Measurements from ENCODE around the gene NFASC.

NFASC gene

DNA sequence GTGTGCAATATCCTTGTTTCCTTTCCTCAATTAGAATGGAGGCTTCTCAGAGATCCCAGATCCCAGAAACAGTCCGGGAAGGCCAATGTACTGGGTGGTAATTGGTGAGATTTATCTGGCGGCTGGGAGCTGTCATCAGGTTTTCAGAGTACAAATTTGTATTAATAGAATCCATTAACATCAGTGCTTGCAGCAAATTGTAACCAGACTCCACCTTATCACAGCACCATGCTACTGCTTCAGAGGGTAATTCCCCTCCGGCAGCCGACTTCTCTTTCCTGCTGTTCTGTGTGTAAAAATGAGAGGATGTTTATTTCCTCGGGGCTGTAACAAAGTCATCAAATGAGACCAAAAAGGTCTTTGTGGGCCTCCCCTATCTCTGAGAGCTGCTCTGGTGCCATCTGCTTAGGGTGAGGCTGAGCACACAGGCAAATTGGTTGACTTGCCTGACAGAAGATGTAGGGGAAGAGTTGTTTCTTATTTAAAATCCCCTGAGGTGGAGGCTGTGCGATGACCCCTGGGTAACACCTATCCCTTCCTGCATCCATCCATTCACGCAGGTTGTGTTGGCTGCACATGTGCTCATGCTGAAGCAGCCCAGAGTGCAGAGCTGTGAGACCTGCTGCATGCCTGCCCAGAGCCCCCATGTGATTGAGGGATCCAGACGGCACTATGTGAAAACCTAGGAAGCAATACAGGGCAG is 19.2 kb downstream of the NFASC start:
- H3K4me1 Mint-ChIP-seq (ENCODE audit: low read depth), result no peaks in the 10 kb centered on the region
- no peaks in the 10 kb centered on the region for H3K9me3 Mint-ChIP-seq
- H3K27ac Mint-ChIP-seq, result no peak overlapping the region
- H3K4me3 Mint-ChIP-seq, result no peak overlapping the region
- no peak for DNase-seq
- H3K27me3 Mint-ChIP-seq, result peaks cover 37% of the 10 kb centered on the region
- no peaks in the 10 kb centered on the region for H3K36me3 Mint-ChIP-seq (ENCODE audit: low read depth)

DNA sequence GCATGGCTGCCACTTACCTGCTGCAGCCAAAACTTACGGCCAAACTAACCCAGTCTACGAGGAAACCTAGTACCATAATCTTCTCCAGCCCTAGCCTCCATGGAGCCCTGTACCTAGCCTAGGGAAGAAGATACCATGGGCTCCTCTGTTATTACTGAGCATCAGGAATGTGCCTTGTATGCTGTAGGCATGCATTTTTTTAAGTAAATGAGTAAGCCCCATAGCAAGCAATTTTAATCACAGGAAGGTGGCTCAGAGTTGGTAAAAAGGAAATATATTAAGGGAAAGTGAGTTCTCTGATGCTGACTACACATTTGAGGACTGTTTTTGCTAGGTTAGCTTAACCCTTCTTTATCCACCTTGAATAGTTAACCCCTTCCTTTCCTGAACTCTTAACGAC is 21.2 kb downstream of the NFASC start:
- Mint-ChIP-seq H3K4me3 (no peak overlapping the region), H3K4me1 (ENCODE audit: low read depth) (no peaks in the 10 kb centered on the region), H3K9me3 (no peaks in the 10 kb centered on the region), H3K36me3 (ENCODE audit: low read depth) (no peaks in the 10 kb centered on the region), H3K27ac (no peak overlapping the region), H3K27me3 (peaks cover 51% of the 10 kb centered on the region)
- DNase-seq, result no peak

DNA sequence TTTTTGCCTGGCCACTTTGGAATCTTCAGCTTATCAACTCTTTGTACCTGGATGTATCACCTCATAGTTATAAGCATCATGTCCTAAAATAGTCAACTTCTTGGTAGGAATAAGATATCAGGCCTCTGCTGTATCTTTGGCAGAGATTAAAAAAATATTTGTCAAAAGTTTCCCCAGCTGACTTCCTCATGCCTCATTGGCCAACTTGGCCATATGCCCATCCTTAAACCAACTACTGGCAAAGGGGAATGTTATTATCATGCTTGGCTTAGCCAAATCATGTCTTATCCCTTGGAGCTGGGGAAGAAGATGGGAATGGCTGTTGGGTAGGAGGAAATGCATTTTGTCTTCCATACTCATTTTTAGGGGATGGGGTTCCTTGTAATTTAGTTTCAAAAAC is 23.4 kb downstream of the NFASC start:
- no peak overlapping the region for H3K4me3 Mint-ChIP-seq
- H3K27me3 Mint-ChIP-seq, result peaks cover 53% of the 10 kb centered on the region
- DNase-seq, result no peak
- H3K36me3 Mint-ChIP-seq (ENCODE audit: low read depth), result no peaks in the 10 kb centered on the region
- no peak overlapping the region for H3K27ac Mint-ChIP-seq
- no peaks in the 10 kb centered on the region for H3K4me1 Mint-ChIP-seq (ENCODE audit: low read depth)
- no peaks in the 10 kb centered on the region for H3K9me3 Mint-ChIP-seq

- H3K4me3 Mint-ChIP-seq, result no peak overlapping the region
- H3K27me3 Mint-ChIP-seq, result peaks cover 55% of the 10 kb centered on the region
- H3K4me1 Mint-ChIP-seq (ENCODE audit: low read depth), result no peaks in the 10 kb centered on the region
- no peaks in the 10 kb centered on the region for H3K9me3 Mint-ChIP-seq
- DNase-seq, result no peak
- no peak overlapping the region for H3K27ac Mint-ChIP-seq
- no peaks in the 10 kb centered on the region for H3K36me3 Mint-ChIP-seq (ENCODE audit: low read depth)
Observed at GRCh38 chr1:204894606-204895005, 23.9 kb downstream of the NFASC start.

- Mint-ChIP-seq H3K27me3 (peaks cover 59% of the 10 kb centered on the region), H3K4me1 (ENCODE audit: low read depth) (no peaks in the 10 kb centered on the region), H3K4me3 (no peak overlapping the region), H3K9me3 (no peaks in the 10 kb centered on the region), H3K36me3 (ENCODE audit: low read depth) (no peaks in the 10 kb centered on the region), H3K27ac (no peak overlapping the region)
- DNase-seq, result no peak
Observed at GRCh38 chr1:204896023-204896422, 25.4 kb downstream of the NFASC start.

DNA sequence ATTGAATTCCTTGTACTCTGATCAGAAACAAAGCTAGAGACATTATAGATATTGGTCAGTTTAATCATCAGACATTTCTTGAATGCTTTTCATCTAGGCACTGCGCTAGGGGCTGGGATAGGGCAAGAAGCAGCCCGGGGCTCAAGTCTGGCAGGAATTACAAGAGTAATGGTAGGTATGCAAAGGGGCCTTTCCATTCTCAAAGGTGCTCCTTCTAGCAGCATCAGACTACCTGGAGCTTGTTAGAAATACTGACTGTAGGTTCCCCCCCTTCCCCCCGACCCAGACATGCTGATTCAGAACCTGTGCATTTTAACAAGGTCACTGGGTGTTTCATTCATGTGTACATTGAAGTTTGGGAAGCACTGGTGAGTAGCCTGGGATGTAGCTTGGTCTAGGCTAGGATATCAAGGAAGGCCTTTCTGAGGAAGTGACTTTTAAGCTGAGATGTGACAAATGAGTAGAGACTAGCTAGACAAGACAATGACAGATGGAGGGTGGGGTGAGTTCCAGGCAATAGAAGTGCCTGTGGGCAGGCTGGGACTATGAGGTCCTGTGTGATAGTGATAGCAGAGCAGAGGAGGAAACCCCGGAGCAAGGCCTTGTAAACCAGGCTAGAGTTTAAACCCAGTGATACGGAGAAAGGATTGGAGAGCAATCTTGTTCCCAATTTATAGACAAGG is 26.3 kb downstream of the NFASC start:
- H3K9me3 Mint-ChIP-seq, result no peaks in the 10 kb centered on the region
- no peak overlapping the region for H3K27ac Mint-ChIP-seq
- H3K4me3 Mint-ChIP-seq, result no peak overlapping the region
- H3K4me1 Mint-ChIP-seq (ENCODE audit: low read depth), result no peaks in the 10 kb centered on the region
- no peaks in the 10 kb centered on the region for H3K36me3 Mint-ChIP-seq (ENCODE audit: low read depth)
- H3K27me3 Mint-ChIP-seq, result peaks cover 54% of the 10 kb centered on the region
- DNase-seq, result no peak

GRCh38 chr1:204900721-204901120 is 30.1 kb downstream of the NFASC start:
- Mint-ChIP-seq H3K9me3 (no peaks in the 10 kb centered on the region), H3K36me3 (ENCODE audit: low read depth) (no peaks in the 10 kb centered on the region), H3K4me1 (ENCODE audit: low read depth) (no peaks in the 10 kb centered on the region), H3K4me3 (no peak overlapping the region), H3K27me3 (peaks cover 51% of the 10 kb centered on the region), H3K27ac (no peak overlapping the region)
- no peak for DNase-seq

DNA sequence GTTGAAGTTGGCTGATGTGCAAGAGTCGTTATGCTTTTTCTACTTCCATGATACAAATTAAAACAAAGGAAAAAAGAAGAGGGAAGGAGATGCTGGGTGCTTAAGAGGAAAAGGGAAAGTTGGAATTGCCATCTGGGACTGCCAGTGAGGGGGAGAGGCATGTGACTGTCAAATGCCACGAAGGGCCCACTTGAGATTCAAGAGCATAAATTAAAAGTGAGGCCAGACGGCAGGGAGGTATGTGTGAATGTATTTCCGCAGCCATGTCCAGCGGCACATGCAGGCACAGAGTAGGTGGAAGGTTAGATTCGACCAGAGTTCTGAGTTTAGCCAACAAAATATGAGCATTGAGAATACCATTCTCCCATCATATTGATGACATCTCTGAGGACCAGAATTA is 32.0 kb downstream of the NFASC start:
- Mint-ChIP-seq H3K4me3 (no peak overlapping the region), H3K27ac (no peak overlapping the region), H3K4me1 (ENCODE audit: low read depth) (no peaks in the 10 kb centered on the region), H3K36me3 (ENCODE audit: low read depth) (no peaks in the 10 kb centered on the region), H3K9me3 (no peaks in the 10 kb centered on the region), H3K27me3 (peaks cover 42% of the 10 kb centered on the region)
- DNase-seq, result no peak

GRCh38 chr1:204904228-204904810 is 33.7 kb downstream of the NFASC start:
- H3K27ac Mint-ChIP-seq, result no peak overlapping the region
- no peak overlapping the region for H3K4me3 Mint-ChIP-seq
- no peaks in the 10 kb centered on the region for H3K9me3 Mint-ChIP-seq
- peaks cover 41% of the 10 kb centered on the region for H3K27me3 Mint-ChIP-seq
- H3K36me3 Mint-ChIP-seq (ENCODE audit: low read depth), result no peaks in the 10 kb centered on the region
- H3K4me1 Mint-ChIP-seq (ENCODE audit: low read depth), result peaks cover 1% of the 10 kb centered on the region
- no peak for DNase-seq

DNA sequence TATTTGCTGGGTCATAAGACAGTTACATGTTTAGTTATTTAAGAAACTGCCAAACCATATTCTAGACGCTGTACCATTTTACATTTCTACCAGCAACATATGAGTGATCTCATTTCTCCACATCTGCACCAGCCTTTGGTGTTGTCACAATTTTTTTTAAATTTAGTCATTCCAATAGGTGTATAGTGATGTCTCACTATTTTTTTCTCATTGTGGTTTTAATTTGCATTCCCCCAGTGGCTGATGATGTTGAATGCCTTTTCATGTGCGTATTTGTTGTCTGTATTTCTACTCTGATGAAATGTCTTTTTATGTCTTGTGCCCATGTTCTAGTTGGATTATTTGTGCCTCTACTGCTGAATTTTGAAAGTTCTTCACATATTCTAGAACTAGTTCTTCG is 38.4 kb downstream of the NFASC start:
- peaks cover 2% of the 10 kb centered on the region for H3K4me1 Mint-ChIP-seq (ENCODE audit: low read depth)
- H3K4me3 Mint-ChIP-seq, result no peak overlapping the region
- H3K27me3 Mint-ChIP-seq, result peaks cover 33% of the 10 kb centered on the region
- H3K27ac Mint-ChIP-seq, result no peak overlapping the region
- H3K9me3 Mint-ChIP-seq, result no peaks in the 10 kb centered on the region
- DNase-seq, result no peak
- no peaks in the 10 kb centered on the region for H3K36me3 Mint-ChIP-seq (ENCODE audit: low read depth)

GRCh38 chr1:204915861-204916495 is 45.3 kb downstream of the NFASC start:
- H3K9me3 Mint-ChIP-seq, result peaks cover 4% of the 10 kb centered on the region
- no peak for DNase-seq
- peaks cover 17% of the 10 kb centered on the region for H3K27me3 Mint-ChIP-seq
- H3K36me3 Mint-ChIP-seq (ENCODE audit: low read depth), result no peaks in the 10 kb centered on the region
- H3K4me3 Mint-ChIP-seq, result no peak overlapping the region
- H3K27ac Mint-ChIP-seq, result no peak overlapping the region
- no peaks in the 10 kb centered on the region for H3K4me1 Mint-ChIP-seq (ENCODE audit: low read depth)

DNA sequence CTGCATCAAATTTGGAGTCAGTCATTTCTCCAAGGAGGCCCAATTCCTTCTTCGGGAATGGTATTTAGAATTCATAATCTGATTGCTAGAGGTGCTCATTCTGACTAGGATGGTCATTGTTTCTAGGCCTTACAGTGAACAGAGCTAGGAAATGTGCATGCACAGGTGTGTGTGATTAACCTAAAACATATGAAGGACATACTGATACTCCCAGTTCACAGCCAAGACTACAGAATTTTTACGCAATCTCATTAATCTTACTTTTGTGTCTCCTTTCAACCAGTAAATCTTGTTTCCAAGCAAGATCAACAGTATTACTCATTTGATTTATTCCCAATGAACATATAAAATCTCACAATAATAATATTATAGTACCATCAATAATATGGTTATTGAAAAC is 47.1 kb downstream of the NFASC start:
- no peak for DNase-seq
- no peaks in the 10 kb centered on the region for H3K4me1 Mint-ChIP-seq (ENCODE audit: low read depth)
- no peak overlapping the region for H3K27ac Mint-ChIP-seq
- peaks cover 10% of the 10 kb centered on the region for H3K27me3 Mint-ChIP-seq
- no peak overlapping the region for H3K4me3 Mint-ChIP-seq
- H3K36me3 Mint-ChIP-seq (ENCODE audit: low read depth), result no peaks in the 10 kb centered on the region
- H3K9me3 Mint-ChIP-seq, result peaks cover 4% of the 10 kb centered on the region

- DNase-seq, result no peak
- H3K27ac Mint-ChIP-seq, result no peak overlapping the region
- H3K9me3 Mint-ChIP-seq, result no peaks in the 10 kb centered on the region
- no peaks in the 10 kb centered on the region for H3K4me1 Mint-ChIP-seq (ENCODE audit: low read depth)
- H3K36me3 Mint-ChIP-seq (ENCODE audit: low read depth), result no peaks in the 10 kb centered on the region
- no peak overlapping the region for H3K4me3 Mint-ChIP-seq
- peaks cover 3% of the 10 kb centered on the region for H3K27me3 Mint-ChIP-seq
Observed at GRCh38 chr1:204920511-204920910, 49.8 kb downstream of the NFASC start.

DNA sequence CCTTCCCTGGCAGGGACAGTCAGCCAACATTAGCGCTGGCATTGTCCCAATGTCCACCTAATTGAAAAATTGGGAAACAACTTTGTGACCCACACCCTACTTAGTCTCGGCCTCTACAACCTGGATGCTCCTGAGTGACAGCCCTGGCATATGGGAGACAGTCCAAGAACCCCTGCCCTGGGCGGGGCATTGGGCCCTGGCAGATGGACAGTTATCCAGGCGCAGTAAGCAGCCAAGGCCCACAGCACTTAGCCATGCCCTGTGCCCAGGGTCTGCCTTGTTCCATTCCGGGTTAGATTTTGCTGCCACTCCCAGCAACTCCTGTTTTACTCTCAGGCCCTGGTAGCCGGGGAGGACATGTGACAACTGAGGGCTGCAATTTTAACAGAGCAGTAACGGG is 50.3 kb downstream of the NFASC start:
- Mint-ChIP-seq H3K4me3 (no peak overlapping the region), H3K27me3 (peaks cover 3% of the 10 kb centered on the region), H3K27ac (no peak overlapping the region), H3K9me3 (no peaks in the 10 kb centered on the region), H3K36me3 (ENCODE audit: low read depth) (no peaks in the 10 kb centered on the region), H3K4me1 (ENCODE audit: low read depth) (no peaks in the 10 kb centered on the region)
- DNase-seq, result no peak
